Activated T-helper 1 cell treated with anti-CD3 and anti-CD28 coated beads, Interleukin-12 subunit alpha, Interleukin-12 subunit beta, Interleukin-2, Interleukin-4 antibody, amounts not matched to agents 30 ng/mL and 10 ng/mL and 1 ng/mL, durations not matched to agents 14 hours and 24 hours and 36 hours (primary cell): ENCODE results near the gene VPS13A. TPM values are rescaled to one million over a fixed set of nuclear protein-coding genes. Genes with fewer than 3 reads are reported as not detected.
"Not testable (repeated sequence)": the region's sequence is repeated elsewhere in the genome, so short reads cannot be mapped to it uniquely, and the experiment has no call there.

Experiments
- DNase-seq: peaks from one replicate; pipeline ENCODE4 v3.0.0; 2021; ENCODE audit warnings: low spot score
- H3K27ac Mint-ChIP-seq: one replicate; pipeline ENCODE4 v1.8.0; 2021; ENCODE audit warnings: mild to moderate bottlenecking, mixed read lengths
- H3K27me3 Mint-ChIP-seq: one replicate; pipeline ENCODE4 v1.8.0; 2022; ENCODE audit warnings: mild to moderate bottlenecking, moderate library complexity, mixed read lengths; ENCODE audit not compliant: insufficient read depth
- H3K36me3 Mint-ChIP-seq: one replicate; pipeline ENCODE4 v1.8.0; 2021; ENCODE audit warnings: low read depth, mixed read lengths
- H3K4me1 Mint-ChIP-seq: one replicate; pipeline ENCODE4 v1.8.0; 2021; ENCODE audit warnings: low read depth, mixed read lengths
- H3K4me3 Mint-ChIP-seq: one replicate; pipeline ENCODE4 v1.8.0; 2021; ENCODE audit warnings: mild to moderate bottlenecking, moderate library complexity, mixed read lengths
- H3K9me3 Mint-ChIP-seq: one replicate; pipeline ENCODE4 v1.8.0; 2021; ENCODE audit warnings: mixed read lengths
- intact Hi-C: fragments of 100-400 bp; cut with micrococcal nuclease; formaldehyde crosslinking; loops from one replicate; pipeline ENCODE4 v1.15.1; 2024
- total RNA-seq: library from RNA; stranded (reverse); gene quantifications from 2 replicates; pipeline ENCODE4 v1.2.3, GENCODE V29; 2022

VPS13A gene
- total RNA-seq, 1 donor from 2014 or later = 44.2 TPM

DNA sequence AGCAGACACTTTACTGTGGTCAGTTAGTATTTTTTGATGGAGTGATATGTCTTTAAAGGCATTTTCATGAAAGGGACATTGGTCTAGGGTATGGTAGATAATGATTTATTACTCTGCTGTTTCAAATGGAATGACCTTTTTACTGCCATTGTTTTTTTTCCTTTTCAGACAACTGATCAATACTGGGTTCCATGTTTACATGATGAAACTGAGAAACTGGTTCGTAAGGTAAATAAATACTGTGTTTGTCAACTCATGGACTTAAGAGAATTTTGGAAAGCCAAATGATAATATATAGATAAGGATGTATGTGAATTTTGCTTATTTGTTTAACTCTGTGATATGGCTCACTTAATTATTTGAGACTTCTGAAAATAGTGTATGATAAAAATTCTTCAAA, 35.5 kb downstream of the VPS13A start:
- H3K4me3 Mint-ChIP-seq = no peak overlapping the region
- no peak overlapping the region for H3K27ac Mint-ChIP-seq
- H3K36me3 Mint-ChIP-seq = peaks cover 5% of the 10 kb centered on the region
- no peak for DNase-seq
- intact Hi-C loops = no loop called here
- H3K9me3 Mint-ChIP-seq = no peaks in the 10 kb centered on the region
- no peaks in the 10 kb centered on the region for H3K27me3 Mint-ChIP-seq
- no peaks in the 10 kb centered on the region for H3K4me1 Mint-ChIP-seq

- H3K4me3 Mint-ChIP-seq = no peak overlapping the region
- H3K36me3 Mint-ChIP-seq = peaks cover 8% of the 10 kb centered on the region
- intact Hi-C loops = no loop called here
- no peaks in the 10 kb centered on the region for H3K27me3 Mint-ChIP-seq
- no peaks in the 10 kb centered on the region for H3K9me3 Mint-ChIP-seq
- no peaks in the 10 kb centered on the region for H3K4me1 Mint-ChIP-seq
- no peak for DNase-seq
- H3K27ac Mint-ChIP-seq = no peak overlapping the region
Observed at GRCh38 chr9:77215874-77216273, 38.5 kb downstream of the VPS13A start.

GRCh38 chr9:77218612-77219011, 41.3 kb downstream of the VPS13A start:
- Mint-ChIP-seq H3K27ac (no peak overlapping the region), H3K27me3 (no peaks in the 10 kb centered on the region), H3K4me1 (no peaks in the 10 kb centered on the region), H3K9me3 (no peaks in the 10 kb centered on the region), H3K36me3 (peaks cover 17% of the 10 kb centered on the region), H3K4me3 (no peak overlapping the region)
- intact Hi-C loops = no loop called here
- DNase-seq = no peak

GRCh38 chr9:77221431-77221830, 44.1 kb downstream of the VPS13A start:
- H3K4me1 Mint-ChIP-seq = no peaks in the 10 kb centered on the region
- H3K9me3 Mint-ChIP-seq = no peaks in the 10 kb centered on the region
- DNase-seq = no peak
- H3K27ac Mint-ChIP-seq = no peak overlapping the region
- intact Hi-C loops = no loop called here
- peaks cover 23% of the 10 kb centered on the region for H3K36me3 Mint-ChIP-seq
- no peak overlapping the region for H3K4me3 Mint-ChIP-seq
- no peaks in the 10 kb centered on the region for H3K27me3 Mint-ChIP-seq

DNA sequence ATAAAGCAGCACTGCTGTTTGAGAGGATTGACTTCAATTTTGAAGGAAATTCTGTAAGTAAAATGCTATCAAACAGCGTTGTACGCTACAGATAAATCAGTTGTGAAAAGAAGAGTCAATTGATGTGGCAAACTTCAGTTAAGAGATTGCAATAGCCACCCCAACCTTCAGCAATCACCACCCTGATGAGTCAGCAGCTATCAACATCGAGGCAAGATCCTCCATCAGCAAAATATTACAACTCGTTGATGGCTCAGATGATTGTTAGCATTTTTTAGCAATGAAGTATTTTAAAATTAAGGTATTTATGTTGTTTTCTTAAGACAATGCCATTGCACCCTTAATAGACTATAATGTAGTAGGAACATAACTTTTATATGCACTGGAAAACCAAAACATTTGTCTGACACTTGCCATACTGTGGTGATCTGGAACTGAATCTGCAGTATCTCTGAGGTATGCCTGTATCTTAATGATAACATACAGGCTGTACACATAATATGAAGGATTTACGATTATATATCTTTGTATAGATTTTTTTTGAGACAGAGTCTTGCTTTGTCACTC, 47.5 kb downstream of the VPS13A start:
- intact Hi-C loops = no loop called here
- Mint-ChIP-seq H3K36me3 (peaks cover 24% of the 10 kb centered on the region), H3K27me3 (no peaks in the 10 kb centered on the region)

DNA sequence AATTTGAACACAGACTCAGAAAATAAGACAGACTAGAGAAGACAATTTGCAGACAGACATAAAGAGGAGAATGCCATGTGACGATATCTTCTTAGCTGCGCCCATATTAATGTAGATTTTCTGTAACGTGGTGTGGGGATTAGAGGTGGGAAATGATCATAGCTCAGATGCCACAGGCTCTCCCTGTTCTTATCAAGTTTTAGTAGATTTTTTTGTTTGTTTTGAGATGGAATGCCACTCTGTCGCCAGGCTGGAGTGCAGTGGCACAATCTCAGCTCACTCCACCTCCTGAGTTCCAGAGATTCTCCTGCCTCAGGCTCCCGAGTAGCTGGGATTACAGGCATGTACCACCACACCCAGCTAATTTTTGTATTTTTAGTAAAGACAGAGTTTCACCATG, 59.4 kb downstream of the VPS13A start:
- H3K4me3 Mint-ChIP-seq = no peak overlapping the region
- H3K4me1 Mint-ChIP-seq = no peaks in the 10 kb centered on the region
- H3K27ac Mint-ChIP-seq = no peak overlapping the region
- no peaks in the 10 kb centered on the region for H3K27me3 Mint-ChIP-seq
- DNase-seq = no peak
- H3K36me3 Mint-ChIP-seq = peaks cover 25% of the 10 kb centered on the region
- intact Hi-C loops = no loop called here
- H3K9me3 Mint-ChIP-seq = no peaks in the 10 kb centered on the region

More for the DNA sequence above, 47.5 kb downstream of the VPS13A start:
- Mint-ChIP-seq H3K27ac (no peak overlapping the region), H3K4me3 (no peak overlapping the region), H3K4me1 (no peaks in the 10 kb centered on the region), H3K9me3 (no peaks in the 10 kb centered on the region)
- DNase-seq = no peak

GRCh38 chr9:77237896-77238295, 60.6 kb downstream of the VPS13A start:
- Mint-ChIP-seq H3K9me3 (no peaks in the 10 kb centered on the region), H3K4me3 (no peak overlapping the region), H3K4me1 (no peaks in the 10 kb centered on the region), H3K36me3 (peaks cover 21% of the 10 kb centered on the region), H3K27ac (no peak overlapping the region), H3K27me3 (no peaks in the 10 kb centered on the region)
- no peak for DNase-seq
- intact Hi-C loops = no loop called here

- H3K4me3 Mint-ChIP-seq = no peak overlapping the region
- no peaks in the 10 kb centered on the region for H3K4me1 Mint-ChIP-seq
- peaks cover 20% of the 10 kb centered on the region for H3K36me3 Mint-ChIP-seq
- DNase-seq = no peak
- H3K9me3 Mint-ChIP-seq = no peaks in the 10 kb centered on the region
- no peak overlapping the region for H3K27ac Mint-ChIP-seq
- no peaks in the 10 kb centered on the region for H3K27me3 Mint-ChIP-seq
- intact Hi-C loops = no loop called here
Observed at GRCh38 chr9:77251050-77251449, 73.7 kb downstream of the VPS13A start.

- DNase-seq = no peak
- Mint-ChIP-seq H3K4me3 (no peak overlapping the region), H3K27ac (no peak overlapping the region), H3K27me3 (no peaks in the 10 kb centered on the region), H3K4me1 (no peaks in the 10 kb centered on the region), H3K9me3 (no peaks in the 10 kb centered on the region), H3K36me3 (peaks cover 22% of the 10 kb centered on the region)
- intact Hi-C loops = no loop called here
Observed at GRCh38 chr9:77257275-77257674, 79.9 kb downstream of the VPS13A start.

GRCh38 chr9:77261605-77262004, 84.3 kb downstream of the VPS13A start:
- Mint-ChIP-seq H3K9me3 (peaks cover 27% of the 10 kb centered on the region), H3K4me3 (no peak overlapping the region), H3K27ac (no peak overlapping the region), H3K27me3 (no peaks in the 10 kb centered on the region), H3K36me3 (peaks cover 45% of the 10 kb centered on the region), H3K4me1 (no peaks in the 10 kb centered on the region)
- intact Hi-C loops = no loop called here
- no peak for DNase-seq

DNA sequence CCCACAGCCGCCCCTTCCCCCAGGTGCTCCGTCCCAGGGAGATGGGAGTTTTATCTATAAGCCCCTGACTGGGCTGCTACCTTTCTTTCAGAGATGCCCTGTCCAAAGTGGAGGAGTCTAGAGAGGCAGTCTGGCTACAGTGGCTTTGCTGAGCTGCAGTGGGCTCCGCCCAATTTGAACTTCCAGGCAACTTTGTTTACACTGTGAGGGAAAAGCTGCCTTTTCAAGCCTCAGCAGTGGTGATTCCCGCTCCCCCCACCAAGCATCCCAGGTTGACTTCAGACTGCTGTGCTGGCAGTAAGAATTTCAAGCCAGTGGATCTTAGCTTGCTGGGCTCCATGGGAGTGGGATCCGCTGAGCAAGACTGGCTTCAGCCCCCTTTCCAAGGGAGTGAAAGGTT, 90.4 kb downstream of the VPS13A start:
- H3K27me3 Mint-ChIP-seq, H3K4me3 Mint-ChIP-seq, H3K27ac Mint-ChIP-seq, DNase-seq, intact Hi-C loops, H3K4me1 Mint-ChIP-seq: not testable (repeated sequence)
- Mint-ChIP-seq H3K36me3 (peaks cover 44% of the 10 kb centered on the region), H3K9me3 (peaks cover 30% of the 10 kb centered on the region)

GRCh38 chr9:77271023-77271690, 93.8 kb downstream of the VPS13A start:
- no peak for DNase-seq
- Mint-ChIP-seq H3K36me3 (peaks cover 21% of the 10 kb centered on the region), H3K27ac (no peak overlapping the region), H3K4me1 (no peaks in the 10 kb centered on the region), H3K9me3 (peaks cover 7% of the 10 kb centered on the region), H3K4me3 (no peak overlapping the region), H3K27me3 (no peaks in the 10 kb centered on the region)
- intact Hi-C loops = no loop called here

- DNase-seq = no peak
- Mint-ChIP-seq H3K27ac (no peak overlapping the region), H3K27me3 (no peaks in the 10 kb centered on the region), H3K4me3 (no peak overlapping the region), H3K36me3 (peaks cover 12% of the 10 kb centered on the region), H3K4me1 (peaks cover 11% of the 10 kb centered on the region), H3K9me3 (no peaks in the 10 kb centered on the region)
- intact Hi-C loops = no loop called here
Observed at GRCh38 chr9:77276799-77277198, 99.5 kb downstream of the VPS13A start.

DNA sequence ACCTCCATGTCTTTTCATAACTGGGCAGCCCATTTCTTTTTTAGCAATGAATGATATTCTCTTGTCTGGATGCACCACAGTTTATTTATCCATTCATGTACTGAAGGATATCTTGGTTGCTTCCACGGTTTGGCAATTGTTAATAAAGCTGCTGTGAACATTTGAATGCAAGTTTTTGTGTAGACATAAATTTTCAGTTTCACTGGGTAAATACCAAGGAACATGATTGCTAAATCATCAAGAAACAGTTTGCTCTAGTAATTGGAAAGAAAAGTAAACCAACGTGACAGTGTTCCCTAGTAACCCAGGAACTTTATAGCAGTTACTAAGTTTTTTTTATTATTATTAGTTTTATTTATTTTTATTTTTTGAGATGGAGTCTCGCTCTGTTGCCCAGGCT, 100.4 kb downstream of the VPS13A start:
- Mint-ChIP-seq H3K27me3 (no peaks in the 10 kb centered on the region), H3K27ac (no peak overlapping the region), H3K36me3 (peaks cover 12% of the 10 kb centered on the region), H3K4me3 (no peak overlapping the region), H3K4me1 (peaks cover 11% of the 10 kb centered on the region), H3K9me3 (no peaks in the 10 kb centered on the region)
- intact Hi-C loops = no loop called here
- no peak for DNase-seq
